NCI-H1694 (cell line): ENCODE results near the gene HIGD1A.

ENCODE experiments used
- DNase-seq: peaks from one replicate; lab custom pipeline; 2025; lab: John Stamatoyannopoulos, UW

Gene HIGD1A

GRCh38 chr3:42755681-42756578 is 48.4 kb downstream of the HIGD1A start:
- DNase-seq, result peak; percentile 6

DNA sequence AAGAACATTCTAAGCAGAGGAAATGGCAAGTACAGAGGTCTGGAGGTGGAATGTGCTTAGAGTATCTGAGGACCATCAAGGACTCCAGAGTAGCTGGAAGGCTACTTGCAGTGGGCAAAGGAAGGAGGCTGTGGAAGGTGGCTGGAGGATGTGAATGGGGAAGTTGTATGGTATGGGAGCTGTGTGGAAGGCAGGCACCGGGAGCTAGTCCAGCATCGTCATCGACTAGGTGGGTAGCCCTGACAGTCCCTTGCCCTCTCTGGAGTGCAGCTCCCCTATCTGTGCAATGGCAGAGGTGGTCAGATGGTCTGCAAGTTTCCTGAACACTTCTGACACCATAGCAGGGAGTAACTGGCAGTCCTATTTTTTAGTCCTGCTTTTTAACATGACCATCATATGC is 50.5 kb downstream of the HIGD1A start:
- DNase-seq, result no peak

DNA sequence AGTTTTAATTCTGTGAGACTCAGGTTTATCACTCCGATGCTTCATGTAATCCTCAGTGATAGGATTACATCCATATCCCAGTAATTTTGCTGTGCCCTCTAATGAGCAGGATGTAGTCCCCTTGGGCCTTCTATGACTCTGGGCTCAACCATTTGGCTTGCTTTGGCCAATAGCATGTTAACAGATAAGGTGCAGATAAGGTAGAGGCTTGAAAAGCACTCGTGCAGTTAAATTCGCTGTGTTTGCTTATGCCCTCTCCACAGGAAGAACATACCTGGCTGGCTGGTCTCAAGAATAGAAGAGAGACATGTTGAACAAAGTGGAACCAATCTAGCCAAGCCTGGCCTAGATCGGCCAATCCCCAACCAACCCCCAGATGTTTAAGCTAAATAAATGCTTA is 51.3 kb downstream of the HIGD1A start:
- DNase-seq, result no peak

DNA sequence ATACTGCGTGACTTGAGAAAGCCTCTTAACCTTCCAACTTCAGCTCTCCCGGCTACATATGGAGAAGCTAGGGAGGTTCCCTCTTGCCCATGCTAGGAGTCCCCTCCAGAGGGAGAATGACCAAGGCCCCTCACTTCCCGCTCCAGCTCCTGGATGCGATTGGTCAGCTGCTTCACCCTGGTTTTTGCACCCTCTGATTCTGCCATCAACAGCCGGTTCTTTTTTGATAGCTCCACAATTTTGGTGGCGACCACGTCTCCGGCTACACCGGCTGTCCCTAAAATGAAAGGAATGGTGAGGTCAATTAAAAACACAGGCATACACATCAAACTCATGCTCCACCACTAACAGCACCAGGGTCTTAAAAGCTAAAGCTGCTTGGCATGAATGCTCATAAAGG is 51.8 kb downstream of the HIGD1A start:
- no peak for DNase-seq

GRCh38 chr3:42751609-42752008 is 52.7 kb downstream of the HIGD1A start:
- DNase-seq, result no peak

- DNase-seq, result no peak
Measured at GRCh38 chr3:42750834-42751233, 53.5 kb downstream of the HIGD1A start.

DNA sequence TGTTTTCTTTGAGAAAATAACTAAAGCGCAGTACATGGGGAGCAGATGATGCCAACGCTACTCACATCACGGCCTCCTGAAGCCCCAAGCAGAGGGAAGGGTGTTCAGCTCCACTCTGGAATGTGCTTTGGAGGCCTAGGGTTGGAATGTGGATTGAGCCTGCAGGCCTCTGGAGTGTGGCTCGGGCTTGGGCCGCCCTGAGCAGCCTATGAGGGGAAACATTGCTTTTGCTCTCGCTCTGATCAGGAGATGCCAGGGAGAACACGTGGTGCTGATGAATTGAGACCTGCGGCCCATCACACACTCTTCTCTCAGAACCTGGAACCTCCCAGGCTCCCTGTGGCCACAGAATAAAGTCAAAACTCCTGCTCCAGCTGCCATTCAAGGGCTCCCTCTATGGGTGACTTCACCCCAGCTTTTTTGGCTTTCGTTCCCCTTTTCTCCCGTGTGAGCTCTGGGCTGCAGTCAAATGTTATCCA is 54.5 kb downstream of the HIGD1A start:
- DNase-seq, result no peak

DNA sequence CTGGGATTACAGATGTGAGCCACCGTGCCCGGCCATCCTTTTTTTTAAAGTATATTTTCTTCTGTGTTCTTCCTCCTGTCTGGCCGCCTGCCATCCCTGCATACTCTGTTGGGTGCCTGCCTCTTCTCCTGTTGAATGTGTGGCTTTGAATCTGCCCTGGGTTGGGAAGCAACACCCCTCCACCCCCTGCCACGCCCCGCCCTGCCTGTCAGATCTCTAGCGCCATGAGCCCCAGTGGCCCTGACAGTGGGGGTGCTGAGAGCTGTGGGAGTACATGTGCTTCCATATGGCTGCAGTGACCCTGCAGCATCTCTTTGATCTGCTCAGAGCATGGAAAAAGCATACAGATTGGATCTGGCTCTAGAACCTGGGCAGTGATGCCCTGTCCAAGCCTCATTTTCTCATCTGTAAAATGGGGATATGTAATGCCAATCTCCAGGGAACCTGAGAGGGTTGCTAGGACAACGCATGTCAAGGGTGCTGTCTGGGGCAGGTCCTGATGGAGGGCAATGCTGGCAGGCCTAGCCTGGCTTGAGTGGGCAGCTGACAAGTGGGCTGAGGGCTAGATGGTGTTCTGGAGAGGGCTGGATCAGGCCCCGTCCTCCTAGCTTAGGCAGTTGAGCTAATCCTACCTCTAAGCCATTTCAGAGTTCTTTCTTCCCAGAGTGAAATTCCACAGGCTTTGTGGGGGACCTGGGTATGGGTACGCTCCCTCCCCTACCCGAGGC is 55.1 kb downstream of the HIGD1A start:
- DNase-seq, result no peak

DNA sequence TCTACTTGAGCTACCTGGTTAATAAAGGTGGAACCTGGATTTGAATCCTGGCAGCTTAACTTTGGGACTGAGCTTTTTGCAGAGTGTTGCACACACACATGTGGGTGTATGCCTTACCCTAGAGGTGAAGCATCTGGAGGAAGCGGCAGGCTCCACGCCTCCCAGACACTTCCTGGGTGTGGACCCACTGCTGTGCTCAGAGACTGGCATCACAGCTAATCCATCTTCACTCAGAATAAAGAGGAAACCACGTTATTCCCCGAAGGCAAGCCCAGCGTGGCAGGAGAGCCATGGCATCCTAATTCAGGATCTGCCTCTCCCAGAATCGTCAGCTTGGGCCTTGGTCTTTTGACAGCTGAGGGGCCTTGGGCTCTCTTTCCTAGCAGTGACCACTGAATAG is 56.7 kb downstream of the HIGD1A start:
- no peak for DNase-seq

GRCh38 chr3:42746455-42747450 is 57.5 kb downstream of the HIGD1A start:
- DNase-seq, result no peak

DNA sequence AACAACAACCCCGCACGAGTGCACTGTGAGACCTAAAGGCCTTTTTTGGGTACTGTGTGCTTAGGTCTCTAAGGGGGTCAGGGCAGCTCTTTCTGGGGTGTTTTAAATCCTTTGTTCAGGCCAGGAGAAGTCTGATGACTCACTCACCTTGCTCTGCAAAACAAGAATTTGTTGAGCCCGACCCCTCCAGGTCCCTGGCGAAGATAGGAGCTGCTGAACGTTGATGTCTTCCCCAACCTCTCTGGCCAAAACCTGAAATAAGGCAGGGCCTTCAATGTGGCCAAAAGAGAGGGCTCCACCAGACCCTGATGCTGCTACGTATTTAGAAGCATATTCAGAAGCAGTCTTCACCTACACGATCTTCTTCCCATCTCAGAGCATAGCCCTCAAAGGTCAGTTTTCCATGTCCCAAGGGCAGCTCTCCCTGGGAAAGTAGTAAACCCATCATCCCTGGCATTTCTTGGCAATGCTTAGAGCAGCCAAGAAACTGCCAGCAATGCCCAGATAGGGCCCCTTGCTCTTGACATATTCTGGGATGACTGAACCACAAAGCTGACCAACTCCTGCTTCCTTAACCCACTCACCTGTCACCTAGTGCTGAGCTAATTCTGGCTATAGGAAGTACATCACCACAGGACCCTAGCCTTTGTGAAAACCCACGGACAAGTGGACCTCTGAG is 58.4 kb downstream of the HIGD1A start:
- no peak for DNase-seq

GRCh38 chr3:42745291-42745745 is 59.0 kb downstream of the HIGD1A start:
- no peak for DNase-seq

GRCh38 chr3:42743204-42743995 is 60.9 kb downstream of the HIGD1A start:
- DNase-seq, result no peak

DNA sequence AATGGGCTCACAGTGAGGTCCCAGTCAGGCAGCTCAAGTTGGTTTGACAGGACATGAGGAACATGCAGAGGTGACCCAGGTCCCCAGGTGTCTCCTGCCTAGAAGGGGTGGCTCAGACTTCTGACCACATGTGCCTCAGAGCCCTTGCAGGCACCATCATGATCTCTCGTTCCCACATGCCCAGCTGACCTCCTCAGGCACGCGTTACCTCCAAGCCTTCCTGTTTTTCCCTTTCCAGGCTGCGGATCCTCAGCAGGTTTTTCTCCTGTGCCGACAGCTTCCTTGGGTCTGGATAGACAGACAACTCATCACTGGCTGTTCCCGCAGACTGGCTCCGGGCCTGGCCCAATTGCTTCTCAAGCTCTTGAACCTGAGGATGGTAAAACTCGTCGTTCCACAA is 61.6 kb downstream of the HIGD1A start:
- DNase-seq, result no peak

DNA sequence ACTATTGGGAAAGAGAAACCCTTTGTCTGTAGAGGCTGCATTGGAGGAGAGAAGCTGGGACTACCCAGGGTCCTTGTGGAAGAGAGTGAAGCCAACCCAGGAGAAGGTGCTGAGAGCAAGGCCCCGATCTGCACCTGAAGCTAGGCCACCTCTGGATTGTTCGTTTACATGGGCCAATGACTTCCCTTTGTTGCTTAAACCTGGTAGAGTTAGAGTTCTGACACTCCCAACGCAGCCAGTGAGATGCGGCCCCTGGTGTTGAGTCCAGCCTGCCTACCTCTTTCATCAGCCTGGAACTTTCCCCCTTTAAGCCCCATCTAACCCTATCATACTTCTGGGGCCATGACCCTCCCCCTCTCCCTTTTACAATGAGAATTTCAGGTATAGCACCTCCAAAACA is 62.0 kb downstream of the HIGD1A start:
- no peak for DNase-seq

GRCh38 chr3:42741796-42742195 is 62.5 kb downstream of the HIGD1A start:
- DNase-seq, result no peak

DNA sequence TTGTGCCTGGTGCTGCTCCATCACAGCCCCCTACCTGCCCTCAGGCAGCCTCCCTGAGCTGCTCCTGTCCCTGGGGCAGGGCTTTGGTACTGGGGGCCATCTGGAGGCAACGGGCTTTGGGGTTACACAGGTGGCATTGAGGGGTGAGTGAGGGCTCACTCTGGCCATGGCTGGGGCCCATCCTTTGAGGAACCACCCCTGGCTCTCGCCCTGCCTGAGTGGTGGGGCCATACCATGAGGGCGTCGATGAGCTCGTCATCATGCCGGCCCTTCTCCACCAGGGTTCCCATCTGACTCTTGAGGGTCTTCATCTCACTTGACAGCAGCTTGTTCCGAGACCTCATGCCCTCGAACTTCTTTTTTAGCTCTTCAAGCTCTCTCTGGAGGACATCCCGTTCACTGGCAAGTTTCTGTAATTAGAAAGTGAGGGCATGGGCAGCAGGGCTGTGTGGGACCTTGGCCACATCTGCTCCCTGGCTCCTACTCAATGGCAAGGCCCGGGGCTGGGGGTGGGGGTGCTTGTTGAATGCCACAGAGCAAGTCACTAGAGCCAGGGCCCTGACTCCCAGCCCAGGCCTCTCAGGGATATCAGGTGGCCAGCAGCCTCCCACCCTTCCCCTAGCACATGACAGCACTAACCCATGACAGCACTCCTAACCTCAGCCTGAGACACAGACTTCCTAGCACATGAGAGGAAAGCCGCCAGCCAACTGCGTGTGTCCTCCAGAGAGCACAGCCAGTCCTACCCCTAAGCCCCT is 64.7 kb downstream of the HIGD1A start:
- DNase-seq, result no peak

DNA sequence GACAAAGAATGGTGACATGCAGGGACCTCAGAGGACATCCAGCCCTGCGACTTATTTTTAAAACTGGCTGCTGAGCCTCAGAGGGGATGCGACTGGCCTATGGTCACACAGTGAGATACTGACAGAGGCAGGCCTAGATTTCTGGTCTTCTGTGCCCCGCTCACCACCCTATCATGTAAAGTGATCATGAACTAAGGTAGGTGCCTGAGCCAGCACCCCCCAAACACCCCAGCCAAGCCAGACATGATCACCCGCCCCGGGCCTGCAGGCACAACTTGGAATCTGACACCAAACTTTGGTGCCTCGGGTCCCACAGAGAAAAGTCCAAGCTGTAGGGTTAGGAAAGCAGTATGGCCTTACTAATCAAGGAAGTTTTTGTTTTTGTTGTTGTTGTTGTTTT is 67.8 kb downstream of the HIGD1A start:
- DNase-seq, result no peak

DNA sequence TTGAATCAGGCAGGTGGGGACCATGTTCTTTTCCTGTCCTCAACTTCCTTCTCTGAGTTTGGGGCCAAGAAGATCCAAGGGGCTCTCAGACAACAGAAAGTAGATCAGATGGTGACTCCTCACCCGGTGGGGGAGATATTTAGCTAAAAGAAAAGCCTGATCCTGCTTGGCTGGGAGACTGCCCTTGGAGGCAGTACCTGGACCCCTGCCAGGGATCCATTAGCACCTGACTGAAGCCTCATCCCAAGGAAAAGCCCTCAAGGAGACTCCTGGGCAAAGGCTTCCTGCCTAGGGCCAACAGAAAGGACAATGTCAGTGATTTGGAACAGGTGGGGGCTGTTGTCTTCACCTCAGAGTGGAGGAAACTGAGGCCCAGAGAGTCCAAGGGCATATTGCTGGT is 68.2 kb downstream of the HIGD1A start:
- no peak for DNase-seq

DNA sequence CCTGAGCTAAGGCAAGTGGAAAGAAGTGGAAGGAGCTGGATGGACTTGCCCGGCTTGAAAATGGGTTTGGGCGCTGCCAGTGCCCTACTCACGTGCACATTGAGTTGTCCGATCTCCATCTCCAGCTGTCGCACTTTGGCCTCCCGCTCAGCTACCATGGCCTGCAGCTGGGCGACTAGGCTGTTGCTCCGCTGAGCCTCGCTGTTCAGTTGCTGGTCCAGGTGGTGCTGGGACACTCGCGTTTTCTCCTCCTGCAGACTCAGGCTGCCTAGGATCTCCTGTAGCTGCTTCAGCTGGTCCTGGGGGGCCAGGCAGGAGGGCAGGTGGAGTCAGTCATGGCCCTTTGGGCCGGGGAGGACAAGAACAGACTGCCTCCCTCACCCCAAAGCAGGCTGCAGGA is 68.7 kb downstream of the HIGD1A start:
- no peak for DNase-seq
